Activated CD4-positive, alpha-beta T cell treated with anti-CD3 and anti-CD28 coated beads for 4 hours (primary cell): ENCODE data around the gene MAGEL2.
"Not testable (repeated sequence)": the region's sequence is repeated elsewhere in the genome, so short reads cannot be mapped to it uniquely, and the experiment has no call there.

Experiments used
- DNase-seq, 2 donors: peaks; one replicate each; pipeline ENCODE4 v3.0.0-alpha.2; 2020

Gene MAGEL2

GRCh38 chr15:23602124-23602523 is 45.5 kb downstream of the MAGEL2 start:
- DNase-seq, result no peak

GRCh38 chr15:23599053-23599452 is 48.6 kb downstream of the MAGEL2 start:
- DNase-seq, result no peak

- DNase-seq, result not testable (repeated sequence)
Observed at GRCh38 chr15:23597278-23597677, 50.4 kb downstream of the MAGEL2 start.

GRCh38 chr15:23596736-23597135 is 50.9 kb downstream of the MAGEL2 start:
- DNase-seq, result no peak

GRCh38 chr15:23595368-23595767 is 52.3 kb downstream of the MAGEL2 start:
- DNase-seq, result no peak

- no peak for DNase-seq
Observed at GRCh38 chr15:23594252-23594770, 53.4 kb downstream of the MAGEL2 start.
